Breast epithelium (tissue), 4 donors: ENCODE data around the gene KLHDC7B. TPM values are rescaled to one million over a fixed set of nuclear protein-coding genes. Genes with fewer than 3 reads are reported as not detected.

Source experiments
- DNase-seq, 2 donors: peaks; one replicate each; pipeline ENCODE4 v3.0.0-alpha.2; 2019; ENCODE audit warnings: low spot score in 2 of 2
- H3K27ac ChIP-seq, 2 donors: fragments of 200-600 bp; sonication (generic) in 1 of 2; one replicate each; pipeline ENCODE4 v1.5.1; 2016 to 2019; ENCODE audit warnings: mild to moderate bottlenecking in 1 of 2
- H3K27me3 ChIP-seq, 2 donors: fragments of 200-600 bp; sonication (generic) in 1 of 2; one replicate each; pipeline versions ENCODE4 v1.5.1 to v1.6.0; 2017 to 2019; ENCODE audit warnings: control low read depth in 1 of 2, mild to moderate bottlenecking in 1 of 2
- H3K36me3 ChIP-seq: fragments of 200-600 bp; one replicate; pipeline ENCODE4 v1.5.1; 2019
- H3K4me1 ChIP-seq, 2 donors: fragments of 200-600 bp; sonication (generic); one replicate each; pipeline ENCODE4 v1.5.1; 2016 to 2019; ENCODE audit warnings: control low read depth in 1 of 2
- H3K4me3 ChIP-seq, 3 donors: fragments of 200-600 bp; sonication (generic); 1 replicate in 2 of 3; 2 replicates in 1 of 3; pipeline ENCODE4 v1.5.1; 2016 to 2019; ENCODE audit warnings: mild to moderate bottlenecking in 3 of 3, moderate library complexity in 2 of 3
- H3K9me3 ChIP-seq, 2 donors: fragments of 200-600 bp; sonication (generic) in 1 of 2; one replicate each; pipeline ENCODE4 v1.5.1; 2016 to 2019; ENCODE audit warnings: control low read depth in 1 of 2
- CTCF ChIP-seq, 3 donors: fragments of 450-650 bp; IDR thresholded peaks; one replicate each; pipeline ENCODE4 v1.5.1; 2016 to 2017; ENCODE audit warnings: antibody characterized with exemption in 3 of 3, mild to moderate bottlenecking in 3 of 3, moderate library complexity in 3 of 3
- POLR2A ChIP-seq: fragments of 450-650 bp; IDR thresholded peaks from one replicate; pipeline ENCODE4 v1.6.1; 2016; ENCODE audit warnings: antibody characterized with exemption, mild to moderate bottlenecking, moderate library complexity
- POLR2AphosphoS5 ChIP-seq, 3 donors: sonication (generic); formaldehyde crosslinking; IDR thresholded peaks; one replicate each; pipeline ENCODE4 v1.6.1; 2017; ENCODE audit warnings: antibody characterized with exemption in 3 of 3
- intact Hi-C: fragments of 100-400 bp; cut with DNase I; formaldehyde crosslinking; loops from one replicate; pipeline ENCODE4 v1.15.1; 2023; ENCODE audit warnings: low total_unique reads
- total RNA-seq, 3 donors: library from RNA; depleted of rRNA; stranded (reverse); fragments of >200 nt; gene quantifications; one replicate each; pipeline ENCODE4 v1.1.0, GENCODE V29; 2016

Gene KLHDC7B
- total RNA-seq, 3 donors from 2014 or later = 0.16 to 0.33 (median 0.29) TPM

GRCh38 chr22:50568626-50569025, 22.9 kb downstream of the KLHDC7B start:
- intact Hi-C loops = no loop called here
- H3K4me1 ChIP-seq = no peaks in the 10 kb centered on the region
- peaks cover 11% of the 10 kb centered on the region for H3K36me3 ChIP-seq
- TF ChIP-seq CTCF (IDR thresholded peaks at IDR 0.05) (no peak), POLR2AphosphoS5 (IDR thresholded peaks at IDR 0.05) (no peak), POLR2A (no peak)
- peak overlapping the region; percentile 17 to 59 for H3K27ac ChIP-seq
- H3K4me3 ChIP-seq = no peak overlapping the region
- H3K27me3 ChIP-seq = no peaks in the 10 kb centered on the region
- no peak for DNase-seq
- H3K9me3 ChIP-seq = no peaks in the 10 kb centered on the region

- Histone ChIP-seq H3K27me3 (no peaks in the 10 kb centered on the region), H3K27ac (peak overlapping the region; percentile 45 to 58), H3K9me3 (no peaks in the 10 kb centered on the region), H3K4me3 (no peak overlapping the region), H3K36me3 (peaks cover 11% of the 10 kb centered on the region), H3K4me1 (no peaks in the 10 kb centered on the region)
- intact Hi-C loops = no loop called here
- TF ChIP-seq POLR2AphosphoS5 (IDR thresholded peaks at IDR 0.05) (no peak), POLR2A (no peak), CTCF (IDR thresholded peaks at IDR 0.05) (no peak)
- no peak for DNase-seq
These were observed 23.4 kb downstream of the KLHDC7B start for GRCh38 chr22:50569041-50569459.

- Histone ChIP-seq H3K4me1 (no peaks in the 10 kb centered on the region), H3K4me3 (no peak overlapping the region), H3K27me3 (no peaks in the 10 kb centered on the region), H3K27ac (peak overlapping the region in 1 of 2 donors; percentile 58), H3K9me3 (no peaks in the 10 kb centered on the region), H3K36me3 (peaks cover 11% of the 10 kb centered on the region)
- TF ChIP-seq POLR2AphosphoS5 (IDR thresholded peaks at IDR 0.05) (no peak), POLR2A (no peak), CTCF (IDR thresholded peaks at IDR 0.05) (no peak)
- DNase-seq = no peak
- intact Hi-C loops = no loop called here
These were observed 24.3 kb downstream of the KLHDC7B start for GRCh38 chr22:50569896-50570535.

GRCh38 chr22:50570861-50571260, 25.2 kb downstream of the KLHDC7B start:
- no peaks in the 10 kb centered on the region for H3K9me3 ChIP-seq
- H3K27me3 ChIP-seq = no peaks in the 10 kb centered on the region
- H3K4me3 ChIP-seq = no peak overlapping the region
- H3K27ac ChIP-seq = peak overlapping the region; percentile 3 to 58
- H3K36me3 ChIP-seq = peaks cover 11% of the 10 kb centered on the region
- DNase-seq = no peak
- intact Hi-C loops = no loop called here
- H3K4me1 ChIP-seq = no peaks in the 10 kb centered on the region
- no peak for TF ChIP-seq POLR2A

GRCh38 chr22:50571264-50572175, 25.8 kb downstream of the KLHDC7B start:
- Histone ChIP-seq H3K36me3 (peaks cover 11% of the 10 kb centered on the region), H3K4me3 (no peak overlapping the region), H3K27ac (peak overlapping the region; percentile 3 to 58), H3K4me1 (no peaks in the 10 kb centered on the region), H3K27me3 (no peaks in the 10 kb centered on the region), H3K9me3 (no peaks in the 10 kb centered on the region)
- no peak for TF ChIP-seq CTCF (IDR thresholded peaks at IDR 0.05)
- no peak for TF ChIP-seq POLR2A
- no peak for TF ChIP-seq POLR2AphosphoS5 (IDR thresholded peaks at IDR 0.05)
- intact Hi-C loops = no loop called here
- no peak for DNase-seq
